ENCODE data around the gene CDHR4.

CDHR4 gene

GRCh38 chr3:49807431-49808114 lies 7.9 kb upstream of the CDHR4 start:
- ATAC-seq = no peak
- Mint-ChIP-seq H3K27ac (peak overlapping the region; percentile 59 to 92), H3K4me1 (peaks cover 79% of the 10 kb centered on the region), H3K9me3 (no peaks in the 10 kb centered on the region), H3K27me3 (peaks cover 2% of the 10 kb centered on the region), H3K4me3 (no peak overlapping the region)
- DNase-seq = no peak

DNA sequence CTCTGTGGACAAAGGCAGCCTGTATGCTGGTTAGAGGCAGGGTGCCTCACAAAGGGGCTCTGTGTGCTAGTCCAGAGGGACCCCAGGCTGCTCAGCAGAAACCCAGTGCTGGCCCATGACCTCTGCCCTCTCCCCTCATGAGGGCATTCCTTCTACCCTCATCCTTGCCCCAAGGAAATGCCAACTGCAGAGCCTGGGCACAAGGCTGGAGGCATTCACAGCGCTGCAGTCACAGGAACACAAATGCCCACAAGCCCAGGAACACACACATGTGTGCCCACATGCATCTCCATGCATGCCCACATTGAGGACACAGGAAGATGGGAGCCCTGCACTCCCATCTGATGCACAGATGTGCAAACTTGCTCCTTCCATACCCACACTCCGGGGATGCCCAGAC lies 7.2 kb upstream of the CDHR4 start:
- Mint-ChIP-seq H3K27ac (peak overlapping the region in 1 of 2 donors; percentile 11), H3K4me3 (peak overlapping the region in 1 of 2 donors; percentile 66), H3K9me3 (no peaks in the 10 kb centered on the region), H3K4me1 (peaks cover 79% of the 10 kb centered on the region), H3K27me3 (peaks cover 10% of the 10 kb centered on the region)
- DNase-seq (no peak), ATAC-seq (no peak)

GRCh38 chr3:49805897-49806701 lies 6.4 kb upstream of the CDHR4 start:
- Mint-ChIP-seq H3K9me3 (no peaks in the 10 kb centered on the region), H3K4me1 (peaks cover 76% of the 10 kb centered on the region), H3K27ac (peak overlapping the region in 1 of 2 donors; percentile 78), H3K4me3 (peak overlapping the region; percentile 53 to 76), H3K27me3 (peaks cover 17% of the 10 kb centered on the region)
- ATAC-seq (peak; percentile 45), DNase-seq (peak; percentile 23 to 43)

- no peak for DNase-seq
- Mint-ChIP-seq H3K27me3 (peaks cover 22% of the 10 kb centered on the region), H3K9me3 (no peaks in the 10 kb centered on the region), H3K27ac (peak overlapping the region in 1 of 2 donors; percentile 81), H3K4me3 (peak overlapping the region; percentile 2 to 76), H3K4me1 (peaks cover 72% of the 10 kb centered on the region)
- no peak for ATAC-seq
These were observed 5.7 kb upstream of the CDHR4 start for GRCh38 chr3:49805367-49805782.

GRCh38 chr3:49804141-49805041 lies 4.7 kb upstream of the CDHR4 start:
- Mint-ChIP-seq H3K9me3 (no peaks in the 10 kb centered on the region), H3K4me3 (peak overlapping the region; percentile 84), H3K27ac (peak overlapping the region in 1 of 2 donors; percentile 69), H3K27me3 (peaks cover 22% of the 10 kb centered on the region), H3K4me1 (peaks cover 67% of the 10 kb centered on the region)
- ATAC-seq (no peak), DNase-seq (peak in 1 of 2 donors; percentile 18)

- peaks cover 63% of the 10 kb centered on the region for H3K4me1 Mint-ChIP-seq
- H3K4me3 Mint-ChIP-seq = peak overlapping the region; percentile 84
- DNase-seq = peak; percentile 58 to 66
- peaks cover 22% of the 10 kb centered on the region for H3K27me3 Mint-ChIP-seq
- no peaks in the 10 kb centered on the region for H3K9me3 Mint-ChIP-seq
- peak; percentile 45 for ATAC-seq
- peak overlapping the region in 1 of 2 donors; percentile 75 for H3K27ac Mint-ChIP-seq
These were observed 3.9 kb upstream of the CDHR4 start for GRCh38 chr3:49803465-49804140.

DNA sequence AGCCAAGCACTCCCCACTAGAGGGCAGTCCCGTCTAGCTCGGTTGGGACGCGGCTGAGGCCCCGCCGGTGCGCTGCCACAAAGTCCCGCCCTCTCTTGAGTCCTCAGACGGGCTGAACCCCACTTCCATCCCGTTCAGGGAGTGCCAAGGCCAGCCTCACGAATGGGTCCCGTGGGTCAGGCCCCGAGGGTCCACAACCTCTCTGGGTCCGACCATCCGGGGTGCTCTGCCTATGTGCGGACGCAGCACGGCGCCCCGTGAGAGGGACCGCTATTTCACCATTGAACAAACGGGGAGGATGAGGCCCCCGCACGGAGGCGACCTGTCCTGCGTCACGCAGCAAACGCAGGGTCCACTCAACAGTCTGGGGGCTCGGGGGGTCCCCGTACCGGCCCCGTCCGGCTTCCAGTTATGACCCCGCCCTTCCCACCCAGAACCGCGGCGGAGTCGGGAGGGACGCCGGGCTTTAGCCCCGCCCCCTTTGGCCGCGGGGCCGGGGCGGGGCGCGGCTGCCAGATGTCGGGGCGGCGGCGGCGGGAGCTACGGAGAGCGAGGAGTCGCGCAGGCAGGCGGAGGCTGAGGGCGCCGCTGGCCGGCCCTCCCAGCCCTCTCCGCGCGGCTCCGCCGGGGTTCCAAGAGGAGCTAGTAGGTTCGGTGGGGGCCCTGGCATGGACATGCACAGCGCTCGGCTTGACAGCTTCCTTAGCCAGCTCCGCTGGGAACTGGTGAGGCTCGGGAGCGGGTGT lies 3.2 kb upstream of the CDHR4 start, which contains the start of gene INKA1:
TSS of gene INKA1 (plus strand) at position 543 of the 746 bp plus-strand sequence. CDS start at position 675, 132 bp downstream.
- peak within 1 kb of the TSS; percentile 78 to 79 for H3K27ac Mint-ChIP-seq
- peaks cover 22% of the 10 kb centered on the region for H3K27me3 Mint-ChIP-seq
- H3K4me1 Mint-ChIP-seq = peaks cover 56% of the 10 kb centered on the region
- H3K9me3 Mint-ChIP-seq = no peaks in the 10 kb centered on the region
- peak within 1 kb of the TSS; percentile 84 for H3K4me3 Mint-ChIP-seq
- DNase-seq (peak; percentile 88), ATAC-seq (peak; percentile 84)

- ATAC-seq (no peak), DNase-seq (no peak)
- no peak overlapping the region for H3K4me3 Mint-ChIP-seq
- peaks cover 38% of the 10 kb centered on the region for H3K4me1 Mint-ChIP-seq
- H3K27ac Mint-ChIP-seq = no peak overlapping the region
- H3K9me3 Mint-ChIP-seq = no peaks in the 10 kb centered on the region
- H3K27me3 Mint-ChIP-seq = peaks cover 22% of the 10 kb centered on the region
These were observed 1.5 kb upstream of the CDHR4 start for GRCh38 chr3:49801160-49801559.

DNA sequence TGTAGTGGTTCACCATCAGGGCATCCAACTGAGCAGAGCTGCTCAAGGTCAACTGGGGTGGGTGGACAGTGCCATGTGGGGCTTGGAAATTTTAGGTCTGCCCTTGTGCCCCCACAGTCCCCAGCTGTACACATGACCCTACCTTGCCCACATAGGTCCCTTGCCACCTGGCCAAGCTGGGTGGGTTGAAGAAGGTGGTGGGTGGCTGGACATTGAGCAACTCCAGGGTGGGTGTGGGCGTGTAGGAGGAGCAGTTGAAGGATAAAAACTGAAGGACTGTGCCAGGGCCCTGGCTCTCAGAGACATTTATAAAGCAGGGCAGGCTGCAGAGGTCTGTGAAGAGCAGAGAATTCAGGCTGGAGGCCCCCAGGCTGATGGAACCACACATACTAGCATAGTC lies 568 bp downstream of the CDHR4 start:
- Mint-ChIP-seq H3K27ac (no peak overlapping the region), H3K4me3 (no peak overlapping the region), H3K27me3 (peaks cover 22% of the 10 kb centered on the region), H3K9me3 (no peaks in the 10 kb centered on the region), H3K4me1 (peaks cover 18% of the 10 kb centered on the region)
- DNase-seq (no peak), ATAC-seq (no peak)

DNA sequence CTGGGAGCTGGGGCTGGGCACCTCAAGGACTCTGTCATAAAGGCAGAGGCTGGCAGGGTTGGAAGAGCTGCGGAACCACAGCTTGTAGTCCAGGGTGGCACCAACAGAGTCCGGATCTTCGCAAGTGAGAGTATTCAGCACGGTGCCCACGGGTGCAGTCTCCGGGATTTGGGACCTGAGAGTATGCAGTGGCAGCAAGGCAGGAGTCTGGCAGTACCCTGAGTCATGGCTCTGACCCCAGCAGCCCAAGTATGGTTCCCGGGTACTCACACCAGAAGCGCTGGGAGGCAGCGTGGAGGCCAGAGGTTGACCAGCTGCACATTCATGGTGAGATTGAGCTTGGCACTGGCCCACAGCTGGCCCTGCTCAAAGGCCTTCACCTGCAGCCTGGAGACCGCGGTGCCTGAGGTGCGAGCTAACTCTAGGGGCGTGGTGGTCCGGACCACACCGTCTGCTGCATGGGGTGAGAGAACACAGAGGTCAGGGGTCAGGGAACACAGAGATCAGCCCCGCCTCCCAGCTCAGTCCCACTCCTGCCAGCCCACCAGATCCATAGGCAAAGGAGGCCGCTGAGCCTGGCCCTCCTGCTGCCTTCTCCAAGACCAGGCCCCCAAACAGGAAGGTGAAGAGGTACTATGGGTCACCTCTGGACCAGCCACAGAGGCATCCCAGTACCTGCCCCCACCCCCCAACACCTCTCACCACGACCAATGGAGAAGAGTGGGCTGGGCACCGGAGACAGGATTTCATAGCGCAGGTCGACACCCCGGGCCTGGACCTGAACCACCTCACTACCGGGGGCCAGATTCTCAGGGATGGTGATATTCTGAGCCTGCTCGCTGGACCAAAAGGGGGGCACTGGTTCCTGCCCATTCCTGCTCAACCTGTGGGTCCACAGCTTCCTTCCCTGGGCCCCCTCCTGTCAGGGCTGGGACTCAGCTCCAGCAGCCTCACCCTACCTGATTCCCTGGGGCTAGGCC lies 4.5 kb downstream of the CDHR4 start:
- no peaks in the 10 kb centered on the region for H3K9me3 Mint-ChIP-seq
- no peak overlapping the region for H3K4me3 Mint-ChIP-seq
- peaks cover 2% of the 10 kb centered on the region for H3K4me1 Mint-ChIP-seq
- DNase-seq = no peak
- ATAC-seq = no peak
- H3K27me3 Mint-ChIP-seq = no peaks in the 10 kb centered on the region
- no peak overlapping the region for H3K27ac Mint-ChIP-seq

GRCh38 chr3:49794431-49794830 lies 5.2 kb downstream of the CDHR4 start:
- no peak for DNase-seq
- Mint-ChIP-seq H3K27me3 (no peaks in the 10 kb centered on the region), H3K4me3 (no peak overlapping the region), H3K9me3 (no peaks in the 10 kb centered on the region), H3K4me1 (peaks cover 8% of the 10 kb centered on the region), H3K27ac (no peak overlapping the region)
- ATAC-seq = no peak

DNA sequence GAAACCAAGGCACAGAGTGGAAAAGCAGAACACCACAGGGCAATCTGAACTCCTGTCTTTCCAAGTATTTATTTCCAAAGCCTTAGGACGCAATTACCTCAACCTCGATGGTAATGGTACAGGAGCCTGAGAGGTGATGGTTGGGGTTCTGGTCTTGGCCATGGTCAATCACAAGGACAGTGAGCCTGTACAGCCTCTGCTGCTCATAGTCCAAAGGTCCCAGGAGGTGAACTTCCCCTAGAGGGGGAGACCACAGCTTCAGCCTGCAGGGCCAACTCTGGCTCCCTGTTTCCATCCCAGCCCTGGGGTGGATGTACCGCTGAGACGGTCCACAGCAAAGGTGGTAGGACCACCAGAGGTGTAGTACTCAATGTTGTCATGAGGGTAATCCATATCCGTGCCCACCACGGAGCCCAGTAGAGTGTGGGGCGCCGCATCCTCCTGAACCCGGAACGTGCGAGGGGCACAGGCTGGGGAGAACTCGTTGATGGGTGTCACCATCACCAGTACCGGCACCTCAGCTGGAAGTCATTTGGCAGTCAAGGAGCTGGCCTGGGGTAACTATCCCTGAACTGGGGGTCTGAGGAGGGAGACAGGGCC lies 6.1 kb downstream of the CDHR4 start:
- no peak for ATAC-seq
- Mint-ChIP-seq H3K9me3 (no peaks in the 10 kb centered on the region), H3K4me3 (no peak overlapping the region), H3K4me1 (peaks cover 8% of the 10 kb centered on the region), H3K27ac (no peak overlapping the region), H3K27me3 (no peaks in the 10 kb centered on the region)
- DNase-seq = no peak
